A673 (cell line): ENCODE data around the gene GTF2IRD2.
"Not testable (repeated sequence)": the region's sequence is repeated elsewhere in the genome, so short reads cannot be mapped to it uniquely, and the experiment has no call there.

Source experiments
- EZH2 ChIP-seq: fragments of 200-600 bp; sonication (generic); IDR thresholded peaks from 2 replicates; pipeline ENCODE4 v1.6.1; 2017; ENCODE audit warnings: borderline replicate concordance, low read depth, mild to moderate bottlenecking, mixed read lengths, antibody characterized with exemption, low read length; ENCODE audit not compliant: poor library complexity, severe bottlenecking
- TF ChIP-seq, protein P1 (sequence below): fragments of 300-800, 200-600 bp; sonication (generic); conservative IDR thresholded peaks from 2 replicates; pipeline ENCODE4 v1.5.1; 2017; ENCODE audit warnings: low read depth, mild to moderate bottlenecking, antibody characterized with exemption, low read length, moderate library complexity, mixed read lengths

DNA sequence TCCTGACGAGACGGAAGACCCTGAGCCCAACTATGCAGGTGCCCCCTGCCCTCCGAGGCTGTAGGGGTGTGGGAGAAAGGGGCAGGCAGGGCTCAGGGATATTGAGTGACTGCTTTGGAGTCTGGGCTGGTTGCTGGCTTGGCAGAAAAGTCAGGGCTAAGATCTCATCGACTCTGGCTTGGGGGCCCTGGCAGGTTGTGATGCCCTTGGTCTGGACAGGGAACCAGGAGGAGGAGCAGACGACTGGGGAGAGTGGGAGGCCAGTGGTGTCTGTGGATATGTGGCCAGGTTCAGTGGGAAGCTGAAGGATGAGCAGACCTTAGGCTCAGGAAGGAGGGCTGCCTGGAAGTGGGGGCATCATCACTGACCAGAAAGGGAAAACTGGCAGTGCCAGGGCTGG lies 67.8 kb downstream of the GTF2IRD2 start:
- TF ChIP-seq, protein P1, sequence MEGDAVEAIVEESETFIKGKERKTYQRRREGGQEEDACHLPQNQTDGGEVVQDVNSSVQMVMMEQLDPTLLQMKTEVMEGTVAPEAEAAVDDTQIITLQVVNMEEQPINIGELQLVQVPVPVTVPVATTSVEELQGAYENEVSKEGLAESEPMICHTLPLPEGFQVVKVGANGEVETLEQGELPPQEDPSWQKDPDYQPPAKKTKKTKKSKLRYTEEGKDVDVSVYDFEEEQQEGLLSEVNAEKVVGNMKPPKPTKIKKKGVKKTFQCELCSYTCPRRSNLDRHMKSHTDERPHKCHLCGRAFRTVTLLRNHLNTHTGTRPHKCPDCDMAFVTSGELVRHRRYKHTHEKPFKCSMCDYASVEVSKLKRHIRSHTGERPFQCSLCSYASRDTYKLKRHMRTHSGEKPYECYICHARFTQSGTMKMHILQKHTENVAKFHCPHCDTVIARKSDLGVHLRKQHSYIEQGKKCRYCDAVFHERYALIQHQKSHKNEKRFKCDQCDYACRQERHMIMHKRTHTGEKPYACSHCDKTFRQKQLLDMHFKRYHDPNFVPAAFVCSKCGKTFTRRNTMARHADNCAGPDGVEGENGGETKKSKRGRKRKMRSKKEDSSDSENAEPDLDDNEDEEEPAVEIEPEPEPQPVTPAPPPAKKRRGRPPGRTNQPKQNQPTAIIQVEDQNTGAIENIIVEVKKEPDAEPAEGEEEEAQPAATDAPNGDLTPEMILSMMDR: not testable (repeated sequence)
- TF ChIP-seq EZH2: not testable (repeated sequence)
